ENCODE data around the gene FBXO31. TPM values are rescaled to one million over a fixed set of nuclear protein-coding genes. Genes with fewer than 3 reads are reported as not detected.

Gene FBXO31
- total and polyA plus RNA-seq, 9 of the 15 experiments (the other 6 are each of a cell fraction or from before 2014, with no cell fraction given): 0.18 to 33.3 (median 10.9) TPM

DNA sequence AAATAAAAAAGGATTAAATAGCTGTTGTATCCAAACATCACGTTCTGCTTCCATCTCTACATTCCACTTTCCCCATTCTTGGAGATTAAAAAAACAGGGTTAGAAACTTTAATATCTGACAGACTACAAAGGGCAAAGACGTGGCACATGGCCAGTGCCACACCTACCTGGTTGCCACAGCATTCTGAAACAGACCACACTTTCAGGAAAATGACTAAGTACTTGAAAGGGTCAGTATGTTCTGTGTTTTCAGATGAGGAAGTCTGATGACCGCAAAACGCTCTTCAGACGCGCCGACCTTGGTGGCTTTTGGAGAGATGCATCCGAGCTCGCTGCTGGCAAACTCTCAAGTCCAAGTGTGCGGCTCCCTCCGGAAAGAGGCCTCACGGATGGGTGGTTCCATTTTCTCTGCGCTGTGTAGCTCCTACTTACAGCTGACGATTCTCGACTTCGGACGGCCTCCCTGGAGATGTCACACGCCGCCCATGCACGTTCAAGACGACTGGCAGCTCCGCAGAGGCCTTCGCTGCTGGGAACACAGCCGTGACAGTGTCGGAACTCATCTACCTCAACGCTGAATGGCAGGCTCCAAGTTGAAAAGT is 24.0 kb upstream of the FBXO31 start:
- no peaks in the 10 kb centered on the region for H3K9me1 ChIP-seq (ENCODE audit: control insufficient read depth, insufficient read depth, low read length)
- DNase-seq (ENCODE audit: extremely low read depth in 1 of 4, low spot score in 3 of 4): no peak
- H3K4me2 ChIP-seq (ENCODE audit: insufficient read depth, low read length): no peak overlapping the region
- no peaks in the 10 kb centered on the region for H3K9me3 ChIP-seq (replicated peaks; ENCODE audit: control insufficient read depth, insufficient read depth, low read depth, low read length)
- 91% methylated on average over 24 of the region's 26 CpGs for WGBS (ENCODE audit: insufficient coverage, low coverage, missing lambda C conversion rate)
- intact Hi-C loops (cut with micrococcal nuclease) (no loop called here), in situ Hi-C loops (cut with MboI) (no loop called here)
- BruUV-seq (replicated peaks): no TSS peak
- H3K4me3 ChIP-seq: no peak overlapping the region
- peaks cover 7% of the 10 kb centered on the region for H4K20me1 ChIP-seq (replicated peaks; ENCODE audit: control insufficient read depth, insufficient read depth, low read length)
- ChIA-PET POLR2A (interaction anchor here (0.7 to 4.4 kb wide), 8 partner anchors 9 to 156 kb away, joined by 3 to 51 read pairs (median 6); partner anchors contain the start of genes FBXO31 and MAP1LC3B), CTCF (ENCODE audit: low intra/inter-chr PET ratio) (no interaction called here)
- no peak overlapping the region for H3K9ac ChIP-seq (ENCODE audit: insufficient read depth in 1 of 2, low read depth in 2 of 2, low read length in 2 of 2)
- TF ChIP-seq, protein P1, sequence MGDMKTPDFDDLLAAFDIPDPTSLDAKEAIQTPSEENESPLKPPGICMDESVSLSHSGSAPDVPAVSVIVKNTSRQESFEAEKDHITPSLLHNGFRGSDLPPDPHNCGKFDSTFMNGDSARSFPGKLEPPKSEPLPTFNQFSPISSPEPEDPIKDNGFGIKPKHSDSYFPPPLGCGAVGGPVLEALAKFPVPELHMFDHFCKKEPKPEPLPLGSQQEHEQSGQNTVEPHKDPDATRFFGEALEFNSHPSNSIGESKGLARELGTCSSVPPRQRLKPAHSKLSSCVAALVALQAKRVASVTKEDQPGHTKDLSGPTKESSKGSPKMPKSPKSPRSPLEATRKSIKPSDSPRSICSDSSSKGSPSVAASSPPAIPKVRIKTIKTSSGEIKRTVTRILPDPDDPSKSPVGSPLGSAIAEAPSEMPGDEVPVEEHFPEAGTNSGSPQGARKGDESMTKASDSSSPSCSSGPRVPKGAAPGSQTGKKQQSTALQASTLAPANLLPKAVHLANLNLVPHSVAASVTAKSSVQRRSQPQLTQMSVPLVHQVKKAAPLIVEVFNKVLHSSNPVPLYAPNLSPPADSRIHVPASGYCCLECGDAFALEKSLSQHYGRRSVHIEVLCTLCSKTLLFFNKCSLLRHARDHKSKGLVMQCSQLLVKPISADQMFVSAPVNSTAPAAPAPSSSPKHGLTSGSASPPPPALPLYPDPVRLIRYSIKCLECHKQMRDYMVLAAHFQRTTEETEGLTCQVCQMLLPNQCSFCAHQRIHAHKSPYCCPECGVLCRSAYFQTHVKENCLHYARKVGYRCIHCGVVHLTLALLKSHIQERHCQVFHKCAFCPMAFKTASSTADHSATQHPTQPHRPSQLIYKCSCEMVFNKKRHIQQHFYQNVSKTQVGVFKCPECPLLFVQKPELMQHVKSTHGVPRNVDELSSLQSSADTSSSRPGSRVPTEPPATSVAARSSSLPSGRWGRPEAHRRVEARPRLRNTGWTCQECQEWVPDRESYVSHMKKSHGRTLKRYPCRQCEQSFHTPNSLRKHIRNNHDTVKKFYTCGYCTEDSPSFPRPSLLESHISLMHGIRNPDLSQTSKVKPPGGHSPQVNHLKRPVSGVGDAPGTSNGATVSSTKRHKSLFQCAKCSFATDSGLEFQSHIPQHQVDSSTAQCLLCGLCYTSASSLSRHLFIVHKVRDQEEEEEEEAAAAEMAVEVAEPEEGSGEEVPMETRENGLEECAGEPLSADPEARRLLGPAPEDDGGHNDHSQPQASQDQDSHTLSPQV (IDR thresholded peaks at IDR 0.05): no peak
- peak; percentile 33; the same call in 1 of the 2 replicates for TF ChIP-seq POLR2G (IDR thresholded peaks at IDR 0.05; ENCODE audit: low read depth, low read length)
- H2AFZ ChIP-seq (ENCODE audit: low read depth, low read length): no peak overlapping the region
- H3K36me3 ChIP-seq (ENCODE audit: control insufficient read depth, insufficient read depth, low read length): peaks cover 70% of the 10 kb centered on the region; the same call in 2 of the 3 replicates
- H3K27me3 ChIP-seq (ENCODE audit: control insufficient read depth in 2 of 2, insufficient read depth in 2 of 2, low read length in 2 of 2): no peaks in the 10 kb centered on the region
- H3K27ac ChIP-seq (ENCODE audit: extremely low read depth, low read depth, low read length): no peak overlapping the region
- no peak for ATAC-seq
- no peaks in the 10 kb centered on the region for H3K79me2 ChIP-seq (ENCODE audit: control insufficient read depth, insufficient read depth, low read length)
- H3K4me1 ChIP-seq (replicated peaks in 1 of 2; ENCODE audit: control insufficient read depth in 2 of 2, insufficient read depth in 2 of 2, low read length in 2 of 2): peaks cover 0 to 5% of the 10 kb centered on the region in 2 experiments; a peak in 1 of 5 replicates
- FAIRE-seq: no peak

All from K562 (cell line).